ENCODE results near the gene FGD5.

FGD5 gene

DNA sequence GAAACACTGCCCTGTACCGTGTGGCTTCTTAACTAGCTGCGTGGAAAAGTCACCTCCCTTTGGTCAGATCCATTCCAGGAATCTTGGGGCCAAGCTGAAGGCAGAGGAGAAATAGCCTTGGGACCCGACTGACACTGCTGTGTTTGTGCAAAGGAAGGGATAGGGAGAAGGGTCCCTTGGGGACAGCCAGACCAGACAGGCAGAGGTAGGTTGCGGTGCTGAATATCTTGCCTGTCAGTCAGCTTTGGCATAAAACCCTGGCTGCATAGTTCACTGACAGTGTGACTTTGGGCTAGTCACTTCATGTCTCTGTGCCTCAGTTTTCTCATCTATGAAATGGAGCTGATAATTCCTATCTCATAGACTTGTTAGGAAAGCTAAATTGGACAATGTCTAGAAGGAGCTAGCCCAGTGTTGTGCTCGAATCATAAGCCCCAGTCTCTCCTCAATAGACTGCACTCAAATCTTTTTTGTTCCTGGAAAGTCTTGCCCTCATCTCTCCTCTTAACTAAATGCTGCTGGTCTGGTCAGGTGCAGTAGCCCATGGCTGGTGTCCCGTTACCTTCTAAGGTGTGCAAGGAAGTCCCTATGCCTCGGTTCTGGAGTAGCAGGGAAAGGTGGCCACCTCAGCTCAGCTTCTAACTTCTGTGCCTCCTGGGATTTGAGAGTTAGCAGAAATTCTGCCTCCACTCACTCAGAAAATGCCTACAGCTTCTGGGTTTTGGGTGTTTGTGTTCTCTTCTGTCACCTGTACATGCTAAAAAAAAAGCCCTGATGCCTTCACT, 25.8 kb downstream of the FGD5 start:
- Histone ChIP-seq H3K27ac (ENCODE audit: low read length, poor library complexity, severe bottlenecking) (no peak overlapping the region), H2BK15ac (ENCODE audit: low read depth, poor library complexity, severe bottlenecking) (no peak overlapping the region), H3K79me1 (replicated peaks; ENCODE audit: low read length, poor library complexity, severe bottlenecking) (no peaks in the 10 kb centered on the region), H3K9ac (ENCODE audit: low read length) (no peak overlapping the region), H2AFZ (ENCODE audit: low read depth, low read length) (no peak overlapping the region), H2BK120ac (ENCODE audit: low read depth, low read length) (no peak overlapping the region), H3K23ac (ENCODE audit: low read length in 2 of 2) (no peak overlapping the region), H2AK5ac (ENCODE audit: low read length, severe bottlenecking) (no peak overlapping the region), H4K8ac (ENCODE audit: low read length) (no peak overlapping the region), H3K18ac (ENCODE audit: low read depth in 1 of 2, low read length in 2 of 2) (no peak overlapping the region), H2BK12ac (ENCODE audit: low read length in 2 of 2) (no peak overlapping the region), H3K14ac (ENCODE audit: low read length in 2 of 2) (no peak overlapping the region), H3K27me3 (ENCODE audit: control insufficient read depth in 1 of 2, insufficient read depth in 1 of 2, low read length in 2 of 2) (peaks cover 53 to 72% of the 10 kb centered on the region in 2 experiments), H2BK5ac (ENCODE audit: low read depth, low read length, poor library complexity, severe bottlenecking) (no peak overlapping the region), H3K4ac (ENCODE audit: low read depth in 1 of 2, low read length in 2 of 2) (no peak overlapping the region), H3K4me2 (ENCODE audit: low read length, poor library complexity, severe bottlenecking) (no peak overlapping the region), H3K4me1 (ENCODE audit: control insufficient read depth, insufficient read depth, low read depth, low read length) (peaks cover 8% of the 10 kb centered on the region), H4K91ac (ENCODE audit: low read length) (no peak overlapping the region), H3K4me3 (ENCODE audit: insufficient read depth in 1 of 2, low read depth in 1 of 2, low read length in 2 of 2) (no peak overlapping the region), H3K9me3 (ENCODE audit: control insufficient read depth, low read length) (no peaks in the 10 kb centered on the region), H3K36me3 (ENCODE audit: control insufficient read depth in 1 of 2, insufficient read depth in 2 of 2, low read depth in 1 of 2, low read length in 2 of 2) (no peaks in the 10 kb centered on the region)
- WGBS = 71% methylated on average over 7 of the region's 7 CpGs
- no peak for DNase-seq

DNA sequence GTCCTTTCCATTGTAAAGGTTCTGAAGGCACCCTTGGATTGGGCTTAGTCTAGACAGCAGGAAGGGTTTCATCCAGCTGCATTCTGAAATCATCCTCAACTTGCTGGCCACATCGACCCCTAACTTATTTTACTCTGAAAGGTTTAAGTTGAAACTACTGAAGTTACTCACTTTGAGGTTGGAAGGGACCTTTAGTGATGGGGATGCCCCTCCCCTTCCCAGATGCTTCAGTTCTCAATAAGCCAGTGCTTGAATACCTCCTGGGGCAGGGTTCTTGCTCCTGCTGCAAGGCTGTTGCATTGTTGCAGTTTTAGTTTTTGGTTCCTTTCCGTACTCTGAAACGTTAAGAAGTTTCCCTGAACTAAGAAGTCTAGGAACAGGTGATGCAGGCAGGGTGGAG, 26.4 kb downstream of the FGD5 start:
- Histone ChIP-seq H3K14ac (ENCODE audit: low read length in 2 of 2) (no peak overlapping the region), H3K27ac (ENCODE audit: low read length, poor library complexity, severe bottlenecking) (no peak overlapping the region), H3K4me3 (ENCODE audit: insufficient read depth in 1 of 2, low read depth in 1 of 2, low read length in 2 of 2) (no peak overlapping the region), H4K8ac (ENCODE audit: low read length) (no peak overlapping the region), H2BK15ac (ENCODE audit: low read depth, poor library complexity, severe bottlenecking) (no peak overlapping the region), H3K9me3 (ENCODE audit: control insufficient read depth, low read length) (no peaks in the 10 kb centered on the region), H2BK5ac (ENCODE audit: low read depth, low read length, poor library complexity, severe bottlenecking) (no peak overlapping the region), H2BK12ac (ENCODE audit: low read length in 2 of 2) (no peak overlapping the region), H3K4me1 (ENCODE audit: control insufficient read depth, insufficient read depth, low read depth, low read length) (peaks cover 8% of the 10 kb centered on the region), H3K27me3 (ENCODE audit: control insufficient read depth in 1 of 2, insufficient read depth in 1 of 2, low read length in 2 of 2) (peaks cover 59 to 78% of the 10 kb centered on the region in 2 experiments), H3K4me2 (ENCODE audit: low read length, poor library complexity, severe bottlenecking) (no peak overlapping the region), H3K36me3 (ENCODE audit: control insufficient read depth in 1 of 2, insufficient read depth in 2 of 2, low read depth in 1 of 2, low read length in 2 of 2) (no peaks in the 10 kb centered on the region), H3K23ac (ENCODE audit: low read length in 2 of 2) (no peak overlapping the region), H3K79me1 (replicated peaks; ENCODE audit: low read length, poor library complexity, severe bottlenecking) (no peaks in the 10 kb centered on the region), H2BK120ac (ENCODE audit: low read depth, low read length) (no peak overlapping the region), H3K9ac (ENCODE audit: low read length) (no peak overlapping the region), H2AK5ac (ENCODE audit: low read length, severe bottlenecking) (no peak overlapping the region), H2AFZ (ENCODE audit: low read depth, low read length) (no peak overlapping the region), H3K18ac (ENCODE audit: low read depth in 1 of 2, low read length in 2 of 2) (no peak overlapping the region), H4K91ac (ENCODE audit: low read length) (no peak overlapping the region), H3K4ac (ENCODE audit: low read depth in 1 of 2, low read length in 2 of 2) (no peak overlapping the region)
- 44% methylated on average over 2 of the region's 3 CpGs for WGBS
- no peak for DNase-seq

DNA sequence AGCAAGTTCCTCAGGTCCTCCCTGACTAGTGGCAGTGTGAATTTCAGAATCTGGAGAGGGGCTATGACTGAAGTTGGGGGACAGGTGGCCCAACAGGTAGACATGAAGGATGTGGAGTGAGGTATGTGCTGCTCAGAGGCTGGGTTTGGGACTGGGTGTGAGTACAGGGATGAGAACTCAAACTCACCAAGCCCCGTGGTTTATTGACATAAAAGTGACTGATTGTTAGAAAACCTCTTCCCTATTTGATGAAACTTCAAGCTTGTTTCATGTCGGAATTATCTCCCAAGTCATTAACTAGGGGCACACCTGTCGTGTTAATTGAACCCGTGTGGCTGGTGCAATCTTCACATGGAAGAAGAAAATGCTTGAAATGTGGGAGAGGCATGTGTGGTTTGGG, 27.1 kb downstream of the FGD5 start:
- Histone ChIP-seq H2AK5ac (ENCODE audit: low read length, severe bottlenecking) (no peak overlapping the region), H3K27ac (ENCODE audit: low read length, poor library complexity, severe bottlenecking) (no peak overlapping the region), H2BK5ac (ENCODE audit: low read depth, low read length, poor library complexity, severe bottlenecking) (no peak overlapping the region), H3K14ac (ENCODE audit: low read length in 2 of 2) (no peak overlapping the region), H3K23ac (ENCODE audit: low read length in 2 of 2) (no peak overlapping the region), H3K27me3 (ENCODE audit: control insufficient read depth in 1 of 2, insufficient read depth in 1 of 2, low read length in 2 of 2) (peaks cover 63 to 76% of the 10 kb centered on the region in 2 experiments), H3K9ac (ENCODE audit: low read length) (no peak overlapping the region), H2BK120ac (ENCODE audit: low read depth, low read length) (no peak overlapping the region), H2BK12ac (ENCODE audit: low read length in 2 of 2) (no peak overlapping the region), H3K9me3 (ENCODE audit: control insufficient read depth, low read length) (no peaks in the 10 kb centered on the region), H2AFZ (ENCODE audit: low read depth, low read length) (no peak overlapping the region), H3K36me3 (ENCODE audit: control insufficient read depth in 1 of 2, insufficient read depth in 2 of 2, low read depth in 1 of 2, low read length in 2 of 2) (no peaks in the 10 kb centered on the region), H3K4ac (ENCODE audit: low read depth in 1 of 2, low read length in 2 of 2) (no peak overlapping the region), H3K4me2 (ENCODE audit: low read length, poor library complexity, severe bottlenecking) (no peak overlapping the region), H3K18ac (ENCODE audit: low read depth in 1 of 2, low read length in 2 of 2) (no peak overlapping the region), H3K4me1 (ENCODE audit: control insufficient read depth, insufficient read depth, low read depth, low read length) (peaks cover 8% of the 10 kb centered on the region), H2BK15ac (ENCODE audit: low read depth, poor library complexity, severe bottlenecking) (no peak overlapping the region), H4K8ac (ENCODE audit: low read length) (no peak overlapping the region), H4K91ac (ENCODE audit: low read length) (no peak overlapping the region), H3K4me3 (ENCODE audit: insufficient read depth in 1 of 2, low read depth in 1 of 2, low read length in 2 of 2) (no peak overlapping the region), H3K79me1 (replicated peaks; ENCODE audit: low read length, poor library complexity, severe bottlenecking) (no peaks in the 10 kb centered on the region)
- DNase-seq = no peak
- WGBS = 90% methylated on average over 3 of the region's 4 CpGs

DNA sequence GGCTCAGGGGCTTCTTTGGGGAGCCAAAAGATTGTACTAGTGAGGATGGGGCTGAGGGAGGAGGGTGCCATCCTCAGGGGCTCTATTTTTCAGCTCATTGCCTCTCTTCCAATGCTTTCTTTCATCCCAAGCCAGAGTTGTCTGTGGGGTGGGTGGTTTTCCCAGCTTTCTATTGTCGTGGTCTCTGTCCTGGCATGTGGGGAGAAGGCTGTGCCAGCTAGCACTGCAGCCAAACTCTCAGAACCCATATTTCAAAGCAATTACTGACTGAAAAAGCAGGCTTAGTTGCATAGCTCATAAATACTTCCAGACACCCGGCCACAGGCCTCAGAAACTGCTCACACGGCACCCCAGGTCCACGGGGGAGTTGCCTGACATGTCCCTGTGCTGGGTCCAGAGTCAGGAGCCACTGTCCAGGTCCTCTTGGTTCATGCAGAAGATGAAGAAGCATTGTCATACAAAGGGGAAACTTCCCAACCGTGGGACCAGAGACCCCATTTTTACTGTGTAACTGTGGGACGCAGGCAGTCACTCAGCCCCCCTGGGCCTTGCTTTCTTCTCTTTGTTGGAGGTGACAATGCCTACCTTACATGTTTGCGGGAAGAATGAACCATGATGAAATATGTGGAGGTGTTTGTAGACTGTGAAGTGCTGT, 27.6 kb downstream of the FGD5 start:
- Histone ChIP-seq H2BK12ac (ENCODE audit: low read length in 2 of 2) (no peak overlapping the region), H3K14ac (ENCODE audit: low read length in 2 of 2) (no peak overlapping the region), H2BK15ac (ENCODE audit: low read depth, poor library complexity, severe bottlenecking) (no peak overlapping the region), H2BK120ac (ENCODE audit: low read depth, low read length) (no peak overlapping the region), H3K79me1 (replicated peaks; ENCODE audit: low read length, poor library complexity, severe bottlenecking) (no peaks in the 10 kb centered on the region), H3K23ac (ENCODE audit: low read length in 2 of 2) (no peak overlapping the region), H3K9ac (ENCODE audit: low read length) (no peak overlapping the region), H3K9me3 (ENCODE audit: control insufficient read depth, low read length) (no peaks in the 10 kb centered on the region), H3K27ac (ENCODE audit: low read length, poor library complexity, severe bottlenecking) (no peak overlapping the region), H2AK5ac (ENCODE audit: low read length, severe bottlenecking) (no peak overlapping the region), H3K36me3 (ENCODE audit: control insufficient read depth in 1 of 2, insufficient read depth in 2 of 2, low read depth in 1 of 2, low read length in 2 of 2) (no peaks in the 10 kb centered on the region), H3K4me1 (ENCODE audit: control insufficient read depth, insufficient read depth, low read depth, low read length) (peaks cover 8% of the 10 kb centered on the region), H4K8ac (ENCODE audit: low read length) (no peak overlapping the region), H2AFZ (ENCODE audit: low read depth, low read length) (no peak overlapping the region), H2BK5ac (ENCODE audit: low read depth, low read length, poor library complexity, severe bottlenecking) (no peak overlapping the region), H3K27me3 (ENCODE audit: control insufficient read depth in 1 of 2, insufficient read depth in 1 of 2, low read length in 2 of 2) (peaks cover 58 to 76% of the 10 kb centered on the region in 2 experiments), H4K91ac (ENCODE audit: low read length) (no peak overlapping the region), H3K4ac (ENCODE audit: low read depth in 1 of 2, low read length in 2 of 2) (no peak overlapping the region), H3K4me3 (ENCODE audit: insufficient read depth in 1 of 2, low read depth in 1 of 2, low read length in 2 of 2) (no peak overlapping the region), H3K18ac (ENCODE audit: low read depth in 1 of 2, low read length in 2 of 2) (no peak overlapping the region), H3K4me2 (ENCODE audit: low read length, poor library complexity, severe bottlenecking) (no peak overlapping the region)
- 64% methylated on average over 6 of the region's 7 CpGs for WGBS
- DNase-seq = no peak
